ENCODE results near the gene POGLUT3. TPM values are rescaled to one million over a fixed set of nuclear protein-coding genes. Genes with fewer than 3 reads are reported as not detected.

The POGLUT3 gene
- total and polyA plus RNA-seq, 9 of the 15 experiments (the other 6 are each of a cell fraction or from before 2014, with no cell fraction given), result 4.6 to 29.7 (median 17.8) TPM

GRCh38 chr11:108467091-108467823, 30.9 kb downstream of the POGLUT3 start, which contains the start of gene C11orf65 (continued):
- TF ChIP-seq ZMIZ1 (IDR thresholded peaks at IDR 0.05; ENCODE audit: low read depth in 2 of 2, low read length in 2 of 2), result peak in 1 of 2 experiments; percentile 17; a peak in 1 of 4 replicates
- no peak for TF ChIP-seq SPI1 (IDR thresholded peaks at IDR 0.05; ENCODE audit: borderline replicate concordance, low read depth, low read length)
- TF ChIP-seq MBD2 (IDR thresholded peaks at IDR 0.05; ENCODE audit: borderline replicate concordance, low read depth), result peak; percentile 85
- TF ChIP-seq FOXA1 (IDR thresholded peaks at IDR 0.05; ENCODE audit: borderline replicate concordance), result no peak
- TF ChIP-seq PYGO2 (tag; IDR thresholded peaks at IDR 0.05), result no peak
- no peak for TF ChIP-seq NR3C1 (CRISPR knock-in tag; IDR thresholded peaks at IDR 0.05)
- TF ChIP-seq SIN3B (IDR thresholded peaks at IDR 0.05; ENCODE audit: low read depth), result peak; percentile 81
- TF ChIP-seq PHF21A (IDR thresholded peaks at IDR 0.05; ENCODE audit: borderline replicate concordance, low read depth), result no peak
- no peak for TF ChIP-seq NR2F6 (CRISPR knock-in tag; IDR thresholded peaks at IDR 0.05)
- no peak for TF ChIP-seq ZNF274 (IDR thresholded peaks at IDR 0.05; ENCODE audit: borderline replicate concordance, low read depth, low read length)
- peak; percentile 94 for TF ChIP-seq CREB1 (IDR thresholded peaks at IDR 0.05)
- peak; percentile 95 for TF ChIP-seq CREB1 (CRISPR knock-in tag; IDR thresholded peaks at IDR 0.05)
- TF ChIP-seq MCM3 (IDR thresholded peaks at IDR 0.05), result no peak
- TF ChIP-seq COPS2 (conservative IDR thresholded peaks at IDR 0.05), result no peak
- TF ChIP-seq FOXJ3 (CRISPR knock-in tag; IDR thresholded peaks at IDR 0.05), result no peak
- TF ChIP-seq, protein P1, sequence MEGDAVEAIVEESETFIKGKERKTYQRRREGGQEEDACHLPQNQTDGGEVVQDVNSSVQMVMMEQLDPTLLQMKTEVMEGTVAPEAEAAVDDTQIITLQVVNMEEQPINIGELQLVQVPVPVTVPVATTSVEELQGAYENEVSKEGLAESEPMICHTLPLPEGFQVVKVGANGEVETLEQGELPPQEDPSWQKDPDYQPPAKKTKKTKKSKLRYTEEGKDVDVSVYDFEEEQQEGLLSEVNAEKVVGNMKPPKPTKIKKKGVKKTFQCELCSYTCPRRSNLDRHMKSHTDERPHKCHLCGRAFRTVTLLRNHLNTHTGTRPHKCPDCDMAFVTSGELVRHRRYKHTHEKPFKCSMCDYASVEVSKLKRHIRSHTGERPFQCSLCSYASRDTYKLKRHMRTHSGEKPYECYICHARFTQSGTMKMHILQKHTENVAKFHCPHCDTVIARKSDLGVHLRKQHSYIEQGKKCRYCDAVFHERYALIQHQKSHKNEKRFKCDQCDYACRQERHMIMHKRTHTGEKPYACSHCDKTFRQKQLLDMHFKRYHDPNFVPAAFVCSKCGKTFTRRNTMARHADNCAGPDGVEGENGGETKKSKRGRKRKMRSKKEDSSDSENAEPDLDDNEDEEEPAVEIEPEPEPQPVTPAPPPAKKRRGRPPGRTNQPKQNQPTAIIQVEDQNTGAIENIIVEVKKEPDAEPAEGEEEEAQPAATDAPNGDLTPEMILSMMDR (IDR thresholded peaks at IDR 0.05 in 2 of 3, conservative IDR thresholded peaks at IDR 0.05 in 1 of 3; ENCODE audit: insufficient read depth in 2 of 3, low read depth in 1 of 3, low read length in 3 of 3), result no peak
- TF ChIP-seq SAFB2 (IDR thresholded peaks at IDR 0.05; ENCODE audit: borderline replicate concordance, low read depth, low read length, severe bottlenecking), result no peak
- no peak for TF ChIP-seq ARID3B (CRISPR knock-in tag; IDR thresholded peaks at IDR 0.05; ENCODE audit: borderline replicate concordance)
- TF ChIP-seq CXXC5 (CRISPR knock-in tag; IDR thresholded peaks at IDR 0.05), result peak; percentile 68
- TF ChIP-seq CAMTA2 (CRISPR knock-in tag; conservative IDR thresholded peaks at IDR 0.05), result no peak
- TF ChIP-seq ZKSCAN3 (CRISPR knock-in tag; IDR thresholded peaks at IDR 0.05), result no peak
- TF ChIP-seq NR0B1 (IDR thresholded peaks at IDR 0.05; ENCODE audit: partially characterized antibody), result no peak

Data from K562 (cell line).